TTC549 (cell line): ENCODE results near the gene FOXD4.
"Not testable (repeated sequence)": the region's sequence is repeated elsewhere in the genome, so short reads cannot be mapped to it uniquely, and the experiment has no call there.

ENCODE experiments used
- FAIRE-seq: peaks from 2 replicates; lab custom pipeline; 2012; peaks lifted over from hg19 to GRCh38; lab: Jason Lieb, UNC

FOXD4 gene

GRCh38 chr9:117995-118467 lies at the start of gene FOXD4:
FOXD4 (minus strand) TSS chr9:118417; CDS start chr9:118119, 298 bp downstream.
- FAIRE-seq = not testable (repeated sequence)

GRCh38 chr9:159871-160270 lies 41.7 kb upstream of the FOXD4 start:
- FAIRE-seq = not testable (repeated sequence)

GRCh38 chr9:151173-151572 lies 33.0 kb upstream of the FOXD4 start:
- FAIRE-seq = not testable (repeated sequence)

GRCh38 chr9:139880-140279 lies 21.7 kb upstream of the FOXD4 start:
- not testable (repeated sequence) for FAIRE-seq

- not testable (repeated sequence) for FAIRE-seq
Measured at GRCh38 chr9:117144-117994, 848 bp downstream of the FOXD4 start.

GRCh38 chr9:116239-117077 lies 1.8 kb downstream of the FOXD4 start:
- FAIRE-seq = not testable (repeated sequence)

GRCh38 chr9:115118-115451 lies 3.1 kb downstream of the FOXD4 start:
- FAIRE-seq = not testable (repeated sequence)

- not testable (repeated sequence) for FAIRE-seq
Measured at GRCh38 chr9:114267-115117, 3.7 kb downstream of the FOXD4 start.

- FAIRE-seq = not testable (repeated sequence)
Measured at GRCh38 chr9:113468-114266, 4.5 kb downstream of the FOXD4 start.

- FAIRE-seq = not testable (repeated sequence)
Measured at GRCh38 chr9:112589-113467, 5.4 kb downstream of the FOXD4 start.

- FAIRE-seq = not testable (repeated sequence)
Measured at GRCh38 chr9:110672-111071, 7.5 kb downstream of the FOXD4 start.

GRCh38 chr9:109540-109939 lies 8.7 kb downstream of the FOXD4 start:
- not testable (repeated sequence) for FAIRE-seq

GRCh38 chr9:108742-109495 lies 9.3 kb downstream of the FOXD4 start:
- not testable (repeated sequence) for FAIRE-seq

- not testable (repeated sequence) for FAIRE-seq
Measured at GRCh38 chr9:105991-106390, 12.2 kb downstream of the FOXD4 start.

- FAIRE-seq = not testable (repeated sequence)
Measured at GRCh38 chr9:100430-100829, 17.8 kb downstream of the FOXD4 start.

- not testable (repeated sequence) for FAIRE-seq
Measured at GRCh38 chr9:99867-100266, 18.4 kb downstream of the FOXD4 start.

GRCh38 chr9:98775-99174 lies 19.4 kb downstream of the FOXD4 start:
- FAIRE-seq = not testable (repeated sequence)

GRCh38 chr9:94992-95391 lies 23.2 kb downstream of the FOXD4 start:
- not testable (repeated sequence) for FAIRE-seq

- not testable (repeated sequence) for FAIRE-seq
Measured at GRCh38 chr9:94323-94722, 23.9 kb downstream of the FOXD4 start.
